Cardiac fibroblast (primary cell): ENCODE measurements around the gene KIF26A.

Experiments used
- DNase-seq, 2 donors: peaks; one replicate each; pipeline versions ENCODE4 v3.0.0 to v3.0.0-alpha.2; 2010; ENCODE audit warnings: low read depth in 2 of 2
- H3K4me3 ChIP-seq, 2 donors: replicated peaks in 1 of 2; 1 replicate in 1 of 2; 2 replicates in 1 of 2; pipeline ENCODE4 v1.5.1; 2011; ENCODE audit warnings: low read depth in 2 of 2, low read length in 2 of 2, mild to moderate bottlenecking in 2 of 2, moderate library complexity in 1 of 2
- CTCF ChIP-seq: IDR thresholded peaks from one replicate; pipeline ENCODE4 v1.5.1; 2011; ENCODE audit warnings: low read depth, mild to moderate bottlenecking, low read length, inconsistent platforms

Gene KIF26A

GRCh38 chr14:104098272-104099095 is 39.9 kb upstream of the KIF26A start:
- no peak for DNase-seq
- no peak overlapping the region for H3K4me3 ChIP-seq
- TF ChIP-seq CTCF: no peak

- H3K4me3 ChIP-seq: no peak overlapping the region
- no peak for TF ChIP-seq CTCF
- no peak for DNase-seq
Observed at GRCh38 chr14:104099096-104100041, 39.0 kb upstream of the KIF26A start.

GRCh38 chr14:104100171-104101085 is 38.0 kb upstream of the KIF26A start:
- no peak for DNase-seq
- no peak overlapping the region for H3K4me3 ChIP-seq
- no peak for TF ChIP-seq CTCF

- no peak for TF ChIP-seq CTCF
- no peak overlapping the region for H3K4me3 ChIP-seq
- no peak for DNase-seq
Observed at GRCh38 chr14:104101086-104101621, 37.2 kb upstream of the KIF26A start.

- no peak overlapping the region for H3K4me3 ChIP-seq
- no peak for DNase-seq
- no peak for TF ChIP-seq CTCF
Observed at GRCh38 chr14:104101651-104102281, 36.6 kb upstream of the KIF26A start.
